ENCODE measurements around the gene KCNH1. TPM values are rescaled to one million over a fixed set of nuclear protein-coding genes. Genes with fewer than 3 reads are reported as not detected.
"Not testable (repeated sequence)": the region's sequence is repeated elsewhere in the genome, so short reads cannot be mapped to it uniquely, and the experiment has no call there.

The KCNH1 gene
- total and polyA plus RNA-seq, 5 experiments from 2014 or later: not detected

GRCh38 chr1:210677533-210677932 lies 456.4 kb downstream of the KCNH1 start:
- H3K4me3 Mint-ChIP-seq: no peak overlapping the region
- H3K4me1 Mint-ChIP-seq: no peaks in the 10 kb centered on the region
- ATAC-seq (no peak), DNase-seq (no peak)
- H3K36me3 Mint-ChIP-seq: no peaks in the 10 kb centered on the region
- H3K27me3 Mint-ChIP-seq: peaks cover 0 to 4% (median 0%) of the 10 kb centered on the region in 5 donors
- POLR2A ChIA-PET: interaction anchor here (0.5 kb wide), 1 partner anchor 24 kb away, joined by 4 read pairs; no protein-coding TSS in a partner anchor
- H3K9me3 Mint-ChIP-seq: no peaks in the 10 kb centered on the region
- no peak overlapping the region for H3K27ac Mint-ChIP-seq

GRCh38 chr1:210676539-210676938 lies 457.4 kb downstream of the KCNH1 start:
- H3K4me3 Mint-ChIP-seq: no peak overlapping the region
- H3K4me1 Mint-ChIP-seq: no peaks in the 10 kb centered on the region
- ATAC-seq: no peak
- H3K9me3 Mint-ChIP-seq: no peaks in the 10 kb centered on the region
- no peak overlapping the region for H3K27ac Mint-ChIP-seq
- no peak for DNase-seq
- POLR2A ChIA-PET: no interaction called here
- H3K27me3 Mint-ChIP-seq: peaks cover 0 to 4% (median 0%) of the 10 kb centered on the region in 5 donors
- H3K36me3 Mint-ChIP-seq: no peaks in the 10 kb centered on the region

- POLR2A ChIA-PET: no interaction called here
- Mint-ChIP-seq H3K27ac (no peak overlapping the region), H3K4me3 (no peak overlapping the region), H3K4me1 (no peaks in the 10 kb centered on the region), H3K36me3 (no peaks in the 10 kb centered on the region), H3K27me3 (peaks cover 0 to 4% (median 0%) of the 10 kb centered on the region in 5 donors), H3K9me3 (peaks cover 0 to 3% (median 0%) of the 10 kb centered on the region in 9 donors)
- DNase-seq (no peak), ATAC-seq (no peak)
These were observed 459.8 kb downstream of the KCNH1 start for GRCh38 chr1:210674151-210674550.

- H3K27ac Mint-ChIP-seq: no peak overlapping the region
- H3K4me1 Mint-ChIP-seq: no peaks in the 10 kb centered on the region
- H3K4me3 Mint-ChIP-seq: no peak overlapping the region
- peaks cover 0 to 4% (median 0%) of the 10 kb centered on the region in 9 donors for H3K9me3 Mint-ChIP-seq
- DNase-seq (no peak), ATAC-seq (no peak)
- POLR2A ChIA-PET: no interaction called here
- no peaks in the 10 kb centered on the region for H3K36me3 Mint-ChIP-seq
- no peaks in the 10 kb centered on the region for H3K27me3 Mint-ChIP-seq
These were observed 464.0 kb downstream of the KCNH1 start for GRCh38 chr1:210669951-210670350.

- POLR2A ChIA-PET: no interaction called here
- H3K27ac Mint-ChIP-seq: peak overlapping the region in 1 of 10 donors; percentile 22
- ATAC-seq (no peak), DNase-seq (no peak)
- peaks cover 0 to 3% (median 0%) of the 10 kb centered on the region in 3 donors for H3K36me3 Mint-ChIP-seq
- peak overlapping the region in 1 of 10 donors; percentile 19 for H3K4me3 Mint-ChIP-seq
- H3K27me3 Mint-ChIP-seq: no peaks in the 10 kb centered on the region
- H3K9me3 Mint-ChIP-seq: peaks cover 0 to 3% (median 0%) of the 10 kb centered on the region in 9 donors
- H3K4me1 Mint-ChIP-seq: peaks cover 5 to 10% (median 8%) of the 10 kb centered on the region in 4 donors
These were observed 470.0 kb downstream of the KCNH1 start for GRCh38 chr1:210663730-210664573.

GRCh38 chr1:210662291-210663050 lies 471.5 kb downstream of the KCNH1 start:
- H3K36me3 Mint-ChIP-seq: peaks cover 0 to 3% (median 0%) of the 10 kb centered on the region in 3 donors
- no peak overlapping the region for H3K27ac Mint-ChIP-seq
- H3K9me3 Mint-ChIP-seq: peaks cover 0 to 3% (median 0%) of the 10 kb centered on the region in 9 donors
- H3K27me3 Mint-ChIP-seq: no peaks in the 10 kb centered on the region
- H3K4me1 Mint-ChIP-seq: peaks cover 5 to 10% (median 8%) of the 10 kb centered on the region in 4 donors
- H3K4me3 Mint-ChIP-seq: no peak overlapping the region
- no peak for DNase-seq
- ATAC-seq: no peak
- POLR2A ChIA-PET: no interaction called here

- not testable (repeated sequence) for ATAC-seq, H3K36me3 Mint-ChIP-seq, H3K4me1 Mint-ChIP-seq
These were observed 472.4 kb downstream of the KCNH1 start for GRCh38 chr1:210661520-210661919.

GRCh38 chr1:210657806-210658205 lies 476.1 kb downstream of the KCNH1 start:
- H3K27me3 Mint-ChIP-seq: no peaks in the 10 kb centered on the region
- no peak for DNase-seq
- peaks cover 0 to under 1% (median 0%) of the 10 kb centered on the region in 4 donors for H3K4me1 Mint-ChIP-seq
- no peak overlapping the region for H3K27ac Mint-ChIP-seq
- POLR2A ChIA-PET: no interaction called here
- H3K9me3 Mint-ChIP-seq: peaks cover 0 to 5% (median 0%) of the 10 kb centered on the region in 9 donors
- no peak for ATAC-seq
- H3K36me3 Mint-ChIP-seq: peaks cover 0 to 3% (median 0%) of the 10 kb centered on the region in 3 donors
- no peak overlapping the region for H3K4me3 Mint-ChIP-seq

More at GRCh38 chr1:210661520-210661919, 472.4 kb downstream of the KCNH1 start:
- DNase-seq, POLR2A ChIA-PET, H3K4me3 Mint-ChIP-seq, H3K27ac Mint-ChIP-seq, H3K27me3 Mint-ChIP-seq, H3K9me3 Mint-ChIP-seq: not testable (repeated sequence)

GRCh38 chr1:210655511-210655910 lies 478.4 kb downstream of the KCNH1 start:
- no peak overlapping the region for H3K4me3 Mint-ChIP-seq
- POLR2A ChIA-PET: no interaction called here
- H3K27ac Mint-ChIP-seq: no peak overlapping the region
- peaks cover 0 to 4% (median 0%) of the 10 kb centered on the region in 5 donors for H3K27me3 Mint-ChIP-seq
- peaks cover 0 to 3% (median 0%) of the 10 kb centered on the region in 9 donors for H3K9me3 Mint-ChIP-seq
- H3K4me1 Mint-ChIP-seq: no peaks in the 10 kb centered on the region
- peaks cover 0 to 3% (median 0%) of the 10 kb centered on the region in 3 donors for H3K36me3 Mint-ChIP-seq
- ATAC-seq (no peak), DNase-seq (no peak)

GRCh38 chr1:210654176-210654981 lies 479.6 kb downstream of the KCNH1 start:
- H3K27ac Mint-ChIP-seq: no peak overlapping the region
- DNase-seq (peak in 2 of 10 donors; percentile 3 to 10), ATAC-seq (no peak)
- POLR2A ChIA-PET: no interaction called here
- no peaks in the 10 kb centered on the region for H3K36me3 Mint-ChIP-seq
- peaks cover 0 to 4% (median 0%) of the 10 kb centered on the region in 5 donors for H3K27me3 Mint-ChIP-seq
- H3K4me1 Mint-ChIP-seq: no peaks in the 10 kb centered on the region
- H3K4me3 Mint-ChIP-seq: no peak overlapping the region
- peaks cover 0 to 3% (median 0%) of the 10 kb centered on the region in 9 donors for H3K9me3 Mint-ChIP-seq

GRCh38 chr1:210653771-210654170 lies 480.2 kb downstream of the KCNH1 start:
- peaks cover 0 to 3% (median 0%) of the 10 kb centered on the region in 9 donors for H3K9me3 Mint-ChIP-seq
- no peak for ATAC-seq
- H3K4me3 Mint-ChIP-seq: no peak overlapping the region
- H3K36me3 Mint-ChIP-seq: no peaks in the 10 kb centered on the region
- no peak for DNase-seq
- no peaks in the 10 kb centered on the region for H3K4me1 Mint-ChIP-seq
- H3K27me3 Mint-ChIP-seq: peaks cover 0 to 4% (median 0%) of the 10 kb centered on the region in 5 donors
- POLR2A ChIA-PET: no interaction called here
- no peak overlapping the region for H3K27ac Mint-ChIP-seq

GRCh38 chr1:210652329-210652954 lies 481.5 kb downstream of the KCNH1 start:
- peaks cover 0 to 10% (median 8%) of the 10 kb centered on the region in 4 donors for H3K4me1 Mint-ChIP-seq
- ATAC-seq: no peak
- H3K27ac Mint-ChIP-seq: no peak overlapping the region
- peaks cover 0 to 2% (median 0%) of the 10 kb centered on the region in 9 donors for H3K9me3 Mint-ChIP-seq
- peaks cover 0 to 4% (median 0%) of the 10 kb centered on the region in 5 donors for H3K27me3 Mint-ChIP-seq
- POLR2A ChIA-PET: interaction anchor here (0.7 kb wide), 1 partner anchor 25 kb away, joined by 4 read pairs; no protein-coding TSS in a partner anchor
- H3K36me3 Mint-ChIP-seq: no peaks in the 10 kb centered on the region
- DNase-seq: no peak
- no peak overlapping the region for H3K4me3 Mint-ChIP-seq
